H9 (cell line): ENCODE results near the gene GALNT16. TPM values are rescaled to one million over a fixed set of nuclear protein-coding genes. Genes with fewer than 3 reads are reported as not detected.

Source experiments
- DNase-seq: peaks from one replicate; pipeline ENCODE4 v3.0.0-alpha.2; 2017
- H2AFZ ChIP-seq: one replicate; pipeline ENCODE4 v1.6.1; 2013; ENCODE audit warnings: mild to moderate bottlenecking, low read length, control low read depth, moderate library complexity
- H2AK5ac ChIP-seq: 2 replicates; pipeline ENCODE4 v1.6.1; 2013; ENCODE audit warnings: low read length, control low read depth, mixed read lengths; ENCODE audit not compliant: insufficient read length
- H2BK120ac ChIP-seq: one replicate; pipeline ENCODE4 v1.6.1; 2013; ENCODE audit warnings: low read depth, mild to moderate bottlenecking, low read length, control low read depth, inconsistent platforms; ENCODE audit not compliant: poor library complexity, severe bottlenecking
- H2BK12ac ChIP-seq: 2 replicates; pipeline ENCODE4 v1.6.1; 2013; ENCODE audit warnings: low read length, control low read depth, mixed read lengths, low read depth; ENCODE audit not compliant: insufficient read length
- H2BK15ac ChIP-seq: 2 replicates; pipeline ENCODE4 v1.6.1; 2013; ENCODE audit warnings: low read depth, low read length, control low read depth
- H2BK20ac ChIP-seq: one replicate; pipeline ENCODE4 v1.6.1; 2013; ENCODE audit warnings: low read depth, mild to moderate bottlenecking, low read length, control low read depth, inconsistent platforms; ENCODE audit not compliant: poor library complexity, severe bottlenecking
- H2BK5ac ChIP-seq: 2 replicates; pipeline ENCODE4 v1.6.1; 2013; ENCODE audit warnings: low read length, control low read depth, mixed read lengths; ENCODE audit not compliant: insufficient read length
- H3K14ac ChIP-seq: 2 replicates; pipeline ENCODE4 v1.6.1; 2013; ENCODE audit warnings: low read length, control low read depth; ENCODE audit not compliant: insufficient read depth
- H3K18ac ChIP-seq: 2 replicates; pipeline ENCODE4 v1.6.1; 2013; ENCODE audit warnings: low read depth, mild to moderate bottlenecking, mixed read lengths, low read length, control low read depth; ENCODE audit not compliant: insufficient read length
- H3K23ac ChIP-seq: 2 replicates; pipeline ENCODE4 v1.6.1; 2013; ENCODE audit warnings: low read length, control low read depth, mixed read lengths, low read depth; ENCODE audit not compliant: insufficient read length
- H3K23me2 ChIP-seq: 2 replicates; pipeline ENCODE4 v1.6.1; 2013; ENCODE audit warnings: low read depth, mild to moderate bottlenecking, mixed read lengths, low read length, control low read depth; ENCODE audit not compliant: insufficient read length, poor library complexity, severe bottlenecking
- H3K27ac ChIP-seq: 2 replicates; pipeline ENCODE4 v1.5.1; 2013; ENCODE audit warnings: low read length, control low read depth, mixed read lengths, low read depth; ENCODE audit not compliant: insufficient read length
- H3K27me3 ChIP-seq: 2 replicates; pipeline ENCODE4 v1.6.1; 2013; ENCODE audit warnings: low read length, control low read depth, inconsistent platforms; ENCODE audit not compliant: insufficient read depth
- H3K4ac ChIP-seq: 2 replicates; pipeline ENCODE4 v1.6.1; 2013; ENCODE audit warnings: low read depth, mild to moderate bottlenecking, control low read depth, inconsistent platforms, low read length, moderate library complexity
- H3K4me1 ChIP-seq: 2 replicates; pipeline ENCODE4 v1.6.1; 2013; ENCODE audit warnings: low read length, control low read depth, inconsistent platforms; ENCODE audit not compliant: insufficient read depth
- H3K4me2 ChIP-seq: 2 replicates; pipeline ENCODE4 v1.6.1; 2013; ENCODE audit warnings: low read length, control low read depth, mixed read lengths; ENCODE audit not compliant: insufficient read length, insufficient read depth
- H3K56ac ChIP-seq: 2 replicates; pipeline ENCODE4 v1.6.1; 2013; ENCODE audit warnings: low read depth, mild to moderate bottlenecking, mixed read lengths, low read length, control low read depth; ENCODE audit not compliant: insufficient read length
- H3K79me1 ChIP-seq: 2 replicates; pipeline ENCODE4 v1.6.1; 2013; ENCODE audit warnings: low read depth, mild to moderate bottlenecking, moderate library complexity, low read length, control low read depth, inconsistent platforms; ENCODE audit not compliant: insufficient read depth, poor library complexity, severe bottlenecking
- H3K79me2 ChIP-seq: 2 replicates; pipeline ENCODE4 v1.6.1; 2013; ENCODE audit warnings: low read length, control low read depth, inconsistent platforms; ENCODE audit not compliant: insufficient read depth
- H3K9ac ChIP-seq: 2 replicates; pipeline ENCODE4 v1.6.1; 2013; ENCODE audit warnings: low read length, control low read depth, mixed read lengths; ENCODE audit not compliant: insufficient read length; ENCODE audit errors: extremely low read depth
- H3K9me3 ChIP-seq: one replicate; pipeline ENCODE4 v1.6.1; 2013; ENCODE audit warnings: low read depth, low read length, inconsistent platforms; ENCODE audit not compliant: control insufficient read depth
- H3T11ph ChIP-seq: one replicate; pipeline ENCODE4 v1.6.1; 2013; ENCODE audit warnings: mild to moderate bottlenecking, low read length, control low read depth, inconsistent platforms
- H4K20me1 ChIP-seq: one replicate; pipeline ENCODE4 v1.6.1; 2013; ENCODE audit not compliant: control insufficient read depth, insufficient read length, insufficient read depth
- H4K5ac ChIP-seq: 2 replicates; pipeline ENCODE4 v1.6.1; 2013; ENCODE audit warnings: low read depth, mild to moderate bottlenecking, mixed read lengths, low read length, control low read depth; ENCODE audit not compliant: insufficient read length
- H4K8ac ChIP-seq: replicated peaks from 2 replicates; pipeline ENCODE4 v1.6.1; 2013; ENCODE audit warnings: low read length, control low read depth, mixed read lengths, low read depth; ENCODE audit not compliant: insufficient read length
- H4K91ac ChIP-seq: 2 replicates; pipeline ENCODE4 v1.6.1; 2013; ENCODE audit warnings: low read depth, mild to moderate bottlenecking, moderate library complexity, mixed read lengths, low read length, control low read depth; ENCODE audit not compliant: insufficient read length
- H3K27ac Mint-ChIP-seq, 3 experiments: 2 replicates in 2 of 3; 3 replicates in 1 of 3; pipeline ENCODE4 v1.8.0; 2020 to 2021; ENCODE audit warnings: mixed read lengths in 3 of 3, mild to moderate bottlenecking in 1 of 3, moderate library complexity in 1 of 3
- H3K27me3 Mint-ChIP-seq: 2 replicates; pipeline ENCODE4 v1.8.0; 2021; ENCODE audit warnings: low read depth, mild to moderate bottlenecking, moderate library complexity, mixed read lengths
- H3K36me3 Mint-ChIP-seq, 3 experiments: 2 replicates in 2 of 3; 3 replicates in 1 of 3; pipeline ENCODE4 v1.8.0; 2020 to 2021; ENCODE audit warnings: low read depth in 3 of 3, mixed read lengths in 3 of 3; ENCODE audit not compliant: insufficient read depth in 1 of 3
- H3K4me1 Mint-ChIP-seq, 2 experiments: 2 replicates each; pipeline ENCODE4 v1.8.0; 2020; ENCODE audit warnings: mixed read lengths in 2 of 2
- H3K4me3 Mint-ChIP-seq, 2 experiments: 2 replicates in 1 of 2; 3 replicates in 1 of 2; pipeline ENCODE4 v1.8.0; 2020 to 2021; ENCODE audit warnings: mild to moderate bottlenecking in 2 of 2, mixed read lengths in 2 of 2, moderate library complexity in 1 of 2
- H3K9me3 Mint-ChIP-seq, 2 experiments: 2 replicates in 1 of 2; 3 replicates in 1 of 2; pipeline ENCODE4 v1.8.0; 2020; ENCODE audit warnings: mild to moderate bottlenecking in 2 of 2, mixed read lengths in 2 of 2, moderate library complexity in 1 of 2
- total RNA-seq: library from RNA; stranded (reverse); gene quantifications from 2 replicates; pipeline ENCODE4 v1.2.1, GENCODE V29; 2021
- TF ChIP-seq, protein P1 (sequence below): fragments of 200-600 bp; sonication (generic); conservative IDR thresholded peaks from 3 replicates; pipeline ENCODE4 v1.8.0; 2021; ENCODE audit warnings: antibody characterized with exemption, mild to moderate bottlenecking

Gene GALNT16
- total RNA-seq, 1 experiment from 2014 or later: 2.3 TPM

- Histone ChIP-seq H4K5ac (no peak overlapping the region), H3K14ac (no peak overlapping the region), H4K91ac (no peak overlapping the region), H2AFZ (no peak overlapping the region), H2BK120ac (no peak overlapping the region), H3K23ac (no peak overlapping the region), H3K79me2 (peaks cover 3% of the 10 kb centered on the region; the same call in 1 of the 2 replicates), H3K23me2 (no peaks in the 10 kb centered on the region), H3K9ac (no peak overlapping the region), H3K4me2 (no peak overlapping the region), H3K9me3 (no peaks in the 10 kb centered on the region), H3K56ac (no peak overlapping the region), H2BK12ac (no peak overlapping the region), H2AK5ac (no peak overlapping the region), H2BK15ac (no peak overlapping the region), H3K18ac (no peak overlapping the region), H3K27me3 (no peaks in the 10 kb centered on the region), H4K20me1 (no peaks in the 10 kb centered on the region), H2BK5ac (no peak overlapping the region), H3K27ac (no peak overlapping the region), H4K8ac (no peak overlapping the region), H2BK20ac (no peak overlapping the region), H3K4ac (no peak overlapping the region), H3K79me1 (peaks cover 3% of the 10 kb centered on the region), H3K4me1 (no peaks in the 10 kb centered on the region), H3T11ph (no peak overlapping the region)
- Mint-ChIP-seq H3K4me1 (peaks cover 3 to 5% of the 10 kb centered on the region in 2 experiments), H3K36me3 (peaks cover 0 to 2% (median 0%) of the 10 kb centered on the region in 3 experiments; a peak in 1 of 7 replicates), H3K27ac (no peak overlapping the region), H3K9me3 (no peaks in the 10 kb centered on the region), H3K4me3 (no peak overlapping the region), H3K27me3 (no peaks in the 10 kb centered on the region)
- TF ChIP-seq, protein P1, sequence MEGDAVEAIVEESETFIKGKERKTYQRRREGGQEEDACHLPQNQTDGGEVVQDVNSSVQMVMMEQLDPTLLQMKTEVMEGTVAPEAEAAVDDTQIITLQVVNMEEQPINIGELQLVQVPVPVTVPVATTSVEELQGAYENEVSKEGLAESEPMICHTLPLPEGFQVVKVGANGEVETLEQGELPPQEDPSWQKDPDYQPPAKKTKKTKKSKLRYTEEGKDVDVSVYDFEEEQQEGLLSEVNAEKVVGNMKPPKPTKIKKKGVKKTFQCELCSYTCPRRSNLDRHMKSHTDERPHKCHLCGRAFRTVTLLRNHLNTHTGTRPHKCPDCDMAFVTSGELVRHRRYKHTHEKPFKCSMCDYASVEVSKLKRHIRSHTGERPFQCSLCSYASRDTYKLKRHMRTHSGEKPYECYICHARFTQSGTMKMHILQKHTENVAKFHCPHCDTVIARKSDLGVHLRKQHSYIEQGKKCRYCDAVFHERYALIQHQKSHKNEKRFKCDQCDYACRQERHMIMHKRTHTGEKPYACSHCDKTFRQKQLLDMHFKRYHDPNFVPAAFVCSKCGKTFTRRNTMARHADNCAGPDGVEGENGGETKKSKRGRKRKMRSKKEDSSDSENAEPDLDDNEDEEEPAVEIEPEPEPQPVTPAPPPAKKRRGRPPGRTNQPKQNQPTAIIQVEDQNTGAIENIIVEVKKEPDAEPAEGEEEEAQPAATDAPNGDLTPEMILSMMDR: no peak
- DNase-seq: no peak
These were observed 145.8 kb downstream of the GALNT16 start for GRCh38 chr14:69405762-69406161.

Other genes with a start within 250 kb of the GALNT16 start
- gene DCAF5, start 107.0 kb upstream of the GALNT16 start, total RNA-seq: 27.9 and 31.4 TPM in 2 replicates
- 19.6 and 20.0 TPM in 2 replicates for gene EXD2, start 68.7 kb upstream of the GALNT16 start, total RNA-seq
- 428 and 443 TPM in 2 replicates for gene ERH, start 138.1 kb downstream of the GALNT16 start, total RNA-seq
- 39.8 and 42.2 TPM in 2 replicates for gene SLC39A9, start 138.5 kb downstream of the GALNT16 start, total RNA-seq
- gene PLEKHD1, start 224.6 kb downstream of the GALNT16 start, total RNA-seq: 0.29 and 0.37 TPM in 2 replicates